Measurements from ENCODE around the gene CAB39L. TPM values are rescaled to one million over a fixed set of nuclear protein-coding genes. Genes with fewer than 3 reads are reported as not detected.
A peak's percentile ranks its signal among the peaks of the same experiment; 100 is the strongest.

Gene CAB39L
- total RNA-seq, 2 experiments from 2014 or later: 5.5 TPM

DNA sequence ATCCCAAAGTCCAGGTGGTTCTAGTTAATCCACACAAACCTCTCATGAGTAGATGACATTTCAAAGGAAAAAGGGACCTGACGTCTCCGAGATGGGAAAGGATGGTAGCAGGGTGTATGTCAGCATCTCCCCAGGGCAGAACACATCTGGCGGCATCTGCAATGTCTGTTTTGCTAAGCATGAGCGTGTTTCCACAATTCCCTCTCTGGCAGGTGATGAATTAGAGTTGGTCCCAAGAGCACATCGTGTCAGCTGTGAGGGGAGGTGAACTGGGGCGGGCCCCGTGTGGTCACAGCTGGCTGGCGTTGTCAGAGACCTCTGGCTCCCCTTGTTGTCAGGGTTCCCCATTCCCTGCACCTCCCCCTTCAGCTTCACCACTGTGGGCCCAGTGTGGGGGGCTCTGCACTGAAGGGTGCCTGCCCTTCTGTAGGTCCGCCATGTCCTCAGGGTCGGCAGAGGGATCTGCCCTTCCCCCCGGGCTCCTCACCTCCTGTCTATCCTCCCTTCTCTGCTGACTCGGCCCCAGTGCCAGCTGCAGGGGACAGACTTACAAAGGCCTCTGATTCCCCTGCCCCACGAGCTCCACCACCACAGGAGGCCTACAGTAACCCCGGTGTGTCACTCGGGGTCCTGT lies 138.0 kb downstream of the CAB39L start:
- CTCF ChIA-PET: interaction anchor here (1.0 kb wide), 2 partner anchors 25 to 301 kb away, joined by 3 read pairs; no protein-coding TSS in a partner anchor
- Mint-ChIP-seq H3K36me3 (ENCODE audit: low read depth) (no peaks in the 10 kb centered on the region), H3K27me3 (no peaks in the 10 kb centered on the region), H3K27ac (no peak overlapping the region), H3K4me1 (peaks cover 11% of the 10 kb centered on the region), H3K4me3 (no peak overlapping the region), H3K9me3 (no peaks in the 10 kb centered on the region)
- POLR2A ChIA-PET: no interaction called here
- DNase-seq: no peak

DNA sequence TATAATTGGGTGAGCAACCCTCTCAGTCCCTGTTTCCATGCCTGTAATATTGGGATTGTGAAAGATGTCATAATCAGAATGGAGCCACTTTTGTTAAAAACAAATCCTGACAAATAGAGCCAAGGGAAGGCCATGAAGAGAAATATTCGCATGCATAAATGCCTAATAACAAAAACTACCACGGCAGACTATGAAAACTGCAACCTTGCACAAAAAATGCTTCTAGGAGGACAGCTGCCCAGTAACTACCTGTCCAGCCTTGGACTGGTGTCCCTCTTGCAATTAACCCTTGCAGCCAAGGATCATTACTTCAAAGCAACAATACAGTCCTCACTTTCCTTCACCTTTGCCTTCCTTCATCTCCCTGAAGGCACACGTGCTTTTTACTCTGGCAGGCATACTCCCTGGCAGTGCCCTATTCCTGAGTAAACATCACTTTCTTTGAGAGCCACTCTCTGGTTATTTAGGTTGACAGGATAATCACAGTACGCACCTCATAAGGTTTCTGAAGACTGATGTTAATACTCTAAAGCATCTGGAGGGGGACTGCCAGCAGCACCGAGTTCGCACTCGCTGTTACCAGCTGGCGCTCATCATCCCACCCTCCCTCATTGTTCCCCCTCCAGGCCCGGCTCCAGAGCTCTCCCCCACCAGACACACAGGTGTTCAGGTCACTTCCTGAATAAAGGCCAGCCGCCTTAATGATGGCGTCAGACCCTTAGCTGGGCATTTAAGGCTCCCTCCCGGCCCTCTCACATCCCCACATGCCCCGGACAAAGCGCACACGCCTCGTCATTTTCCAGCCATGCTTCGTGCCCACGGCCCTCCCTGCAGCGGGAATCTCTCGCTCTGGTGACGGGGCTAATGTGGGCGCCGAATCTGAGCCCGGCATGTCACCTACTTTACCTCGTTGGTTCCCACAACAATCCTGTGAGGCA lies 138.8 kb downstream of the CAB39L start:
- H3K27me3 Mint-ChIP-seq: no peaks in the 10 kb centered on the region
- peaks cover 11% of the 10 kb centered on the region for H3K4me1 Mint-ChIP-seq
- no peak for DNase-seq
- no peaks in the 10 kb centered on the region for H3K9me3 Mint-ChIP-seq
- H3K36me3 Mint-ChIP-seq (ENCODE audit: low read depth): no peaks in the 10 kb centered on the region
- POLR2A ChIA-PET: no interaction called here
- CTCF ChIA-PET: interaction anchor here (1.0 kb wide), 1 partner anchor 24 kb away, joined by 3 read pairs; no protein-coding TSS in a partner anchor
- H3K27ac Mint-ChIP-seq: no peak overlapping the region
- no peak overlapping the region for H3K4me3 Mint-ChIP-seq

DNA sequence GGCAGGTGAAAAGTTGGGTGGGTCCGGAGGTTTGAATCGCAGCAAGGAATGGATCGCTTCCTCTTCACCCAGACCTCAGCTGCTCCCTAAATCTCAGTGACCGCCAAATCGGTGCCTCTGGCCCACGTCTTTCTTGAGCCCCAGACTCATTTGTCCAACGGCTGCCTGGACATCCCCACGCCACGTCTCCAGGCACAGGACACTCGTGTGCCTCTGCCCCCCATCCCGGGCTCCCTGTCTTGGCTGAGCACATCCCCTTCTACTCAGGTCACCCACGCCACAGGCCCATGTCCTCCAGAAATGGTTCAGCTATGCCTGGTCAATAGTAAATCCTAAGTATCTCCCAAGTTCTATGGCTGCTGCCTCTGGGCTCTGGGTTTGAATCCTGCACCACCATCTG lies 139.5 kb downstream of the CAB39L start:
- POLR2A ChIA-PET: no interaction called here
- Mint-ChIP-seq H3K36me3 (ENCODE audit: low read depth) (no peaks in the 10 kb centered on the region), H3K27ac (no peak overlapping the region), H3K9me3 (no peaks in the 10 kb centered on the region), H3K4me3 (no peak overlapping the region), H3K4me1 (peaks cover 11% of the 10 kb centered on the region), H3K27me3 (no peaks in the 10 kb centered on the region)
- DNase-seq: no peak
- CTCF ChIA-PET: no interaction called here

DNA sequence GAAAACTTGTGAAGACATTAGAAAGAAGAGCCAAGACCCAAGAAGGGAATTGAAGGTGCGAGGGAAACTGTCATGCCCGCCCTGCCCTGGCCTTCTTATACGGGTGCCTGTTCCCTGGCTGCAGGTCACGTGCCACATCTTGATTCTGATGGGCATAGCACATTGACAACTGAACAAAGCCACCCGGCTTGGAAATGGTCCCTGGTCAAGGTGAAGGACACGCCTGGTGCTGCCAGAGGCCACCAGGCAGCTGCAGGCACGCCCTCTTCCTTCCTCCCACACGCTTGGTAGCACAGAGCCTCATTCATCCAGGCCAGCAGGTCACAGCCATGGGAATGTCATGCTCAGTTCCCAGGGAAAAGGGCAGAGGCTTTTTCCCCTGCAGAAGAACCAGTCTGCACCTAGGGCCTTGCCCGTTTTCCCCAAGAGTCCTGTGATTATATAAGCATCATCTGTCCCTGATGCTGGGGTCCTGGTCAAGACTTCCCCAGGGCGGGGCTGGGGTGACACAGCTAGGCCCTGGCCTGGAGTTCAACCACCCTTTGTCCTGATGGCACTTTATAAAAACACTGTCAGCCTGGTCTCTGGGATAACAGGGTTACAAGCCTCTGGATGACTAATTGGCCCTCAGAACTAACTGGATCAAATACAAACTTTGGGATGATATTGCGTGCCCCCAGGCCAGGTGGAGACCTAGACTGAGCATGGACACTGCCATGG lies 140.2 kb downstream of the CAB39L start:
- Mint-ChIP-seq H3K4me1 (peaks cover 11% of the 10 kb centered on the region), H3K27ac (no peak overlapping the region), H3K9me3 (no peaks in the 10 kb centered on the region), H3K27me3 (no peaks in the 10 kb centered on the region), H3K4me3 (no peak overlapping the region), H3K36me3 (ENCODE audit: low read depth) (no peaks in the 10 kb centered on the region)
- no peak for DNase-seq
- ChIA-PET POLR2A (no interaction called here), CTCF (interaction anchor here (0.9 to 1.0 kb wide), 2 partner anchors 207 to 303 kb away, joined by 3 read pairs; no protein-coding TSS in a partner anchor)

DNA sequence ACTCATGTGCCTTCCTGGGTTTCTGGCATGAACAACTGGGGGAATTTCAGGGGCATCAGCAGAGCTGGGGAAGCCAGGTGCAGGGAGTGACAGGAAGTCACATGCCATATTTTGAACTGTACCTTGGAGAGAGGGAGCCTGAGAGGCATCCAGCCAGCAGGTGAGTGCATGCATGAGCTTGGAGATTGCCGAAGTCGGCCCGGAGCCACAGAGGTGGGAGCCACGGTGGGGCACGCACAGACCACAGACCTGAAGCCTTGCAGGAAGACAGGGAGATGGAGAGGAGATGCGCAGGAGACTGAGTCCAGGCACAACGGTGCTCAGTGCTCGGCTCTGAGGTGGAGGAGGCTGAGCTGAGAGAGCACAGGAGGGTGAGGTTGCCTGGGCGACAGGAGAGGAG lies 141.0 kb downstream of the CAB39L start:
- DNase-seq: no peak
- CTCF ChIA-PET: interaction anchor here (0.9 to 1.3 kb wide), 3 partner anchors 208 to 304 kb away, joined by 3 to 5 read pairs (median 3); no protein-coding TSS in a partner anchor
- no peaks in the 10 kb centered on the region for H3K27me3 Mint-ChIP-seq

DNA sequence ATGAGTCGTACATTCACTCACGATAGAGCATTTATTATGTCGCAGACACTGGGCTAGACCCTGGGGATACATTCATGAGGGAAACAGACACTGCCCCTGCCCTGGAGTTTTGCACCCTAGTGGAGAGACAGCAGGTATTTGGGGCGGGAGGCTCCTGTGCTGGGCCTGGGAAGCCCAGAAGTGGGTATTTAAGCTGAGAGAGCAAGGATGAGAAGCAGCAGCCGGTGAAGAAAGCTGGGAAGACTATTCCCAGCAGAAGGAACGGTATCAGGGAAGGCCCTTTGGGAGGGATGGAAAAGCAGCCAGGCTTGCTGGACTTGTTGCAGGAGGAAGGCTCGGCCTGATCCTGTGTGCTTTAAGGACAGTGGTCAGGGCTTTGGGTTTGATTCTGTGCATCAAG lies 141.6 kb downstream of the CAB39L start:
- no peak for DNase-seq
- POLR2A ChIA-PET: interaction anchor here (1.1 kb wide), 1 partner anchor 10 kb away, joined by 3 read pairs; no protein-coding TSS in a partner anchor
- no peak overlapping the region for H3K27ac Mint-ChIP-seq

More for the DNA sequence above, 141.0 kb downstream of the CAB39L start:
- POLR2A ChIA-PET: interaction anchor here (1.1 kb wide), 1 partner anchor 10 kb away, joined by 3 read pairs; no protein-coding TSS in a partner anchor
- Mint-ChIP-seq H3K4me1 (peaks cover 11% of the 10 kb centered on the region), H3K36me3 (ENCODE audit: low read depth) (no peaks in the 10 kb centered on the region), H3K9me3 (no peaks in the 10 kb centered on the region), H3K27ac (no peak overlapping the region), H3K4me3 (no peak overlapping the region)

DNA sequence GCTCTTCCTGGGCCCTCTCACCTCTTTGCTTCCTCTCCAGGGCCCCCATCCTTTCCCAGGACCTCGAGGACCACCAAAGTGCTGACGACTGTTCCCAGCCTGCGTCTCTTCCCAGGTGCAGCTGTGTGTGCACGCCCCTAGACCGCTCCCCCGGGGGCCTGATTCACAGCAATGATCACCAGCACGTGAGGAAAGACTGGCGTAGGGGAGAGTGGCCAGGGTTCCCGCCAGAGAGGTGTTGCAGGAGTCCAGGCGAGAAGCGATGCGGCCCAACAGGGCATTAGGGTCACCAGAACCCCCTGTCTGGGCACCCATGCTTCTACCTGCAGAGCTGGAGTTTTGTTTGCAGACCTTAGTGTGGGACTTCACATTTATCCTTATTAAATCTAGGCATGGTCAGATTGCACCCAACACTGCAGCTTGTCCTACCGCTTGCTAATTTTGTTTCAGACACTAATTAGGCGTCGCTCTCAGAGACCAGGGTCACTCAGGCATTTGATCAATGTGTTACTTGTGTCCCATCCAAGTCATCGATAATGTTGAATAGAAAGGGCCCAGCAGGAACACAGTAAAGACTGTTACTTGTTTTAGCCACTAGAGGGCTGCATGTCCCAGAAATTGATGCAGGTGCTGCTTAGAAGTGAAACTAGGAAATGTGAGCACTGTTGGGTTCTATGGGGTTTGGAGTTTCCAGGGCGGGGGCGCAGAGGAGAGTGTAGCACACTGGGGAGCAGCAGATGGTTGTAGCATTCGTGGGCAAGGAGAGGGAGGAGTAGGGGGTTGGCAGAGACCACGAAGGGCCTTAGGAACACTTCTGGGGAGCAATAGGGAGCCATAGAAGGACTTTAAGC lies 142.9 kb downstream of the CAB39L start:
- H3K36me3 Mint-ChIP-seq (ENCODE audit: low read depth): no peaks in the 10 kb centered on the region
- POLR2A ChIA-PET: interaction anchor here (0.9 kb wide), 1 partner anchor 306 kb away, joined by 3 read pairs; no protein-coding TSS in a partner anchor
- CTCF ChIA-PET: interaction anchor here (0.7 to 1.8 kb wide), 11 partner anchors 10 to 308 kb away, joined by 3 to 11 read pairs (median 3); partner anchors contain the start of gene PHF11
- H3K4me3 Mint-ChIP-seq: peak overlapping the region; percentile 52
- no peaks in the 10 kb centered on the region for H3K9me3 Mint-ChIP-seq
- DNase-seq: peak; percentile 71
- peaks cover 11% of the 10 kb centered on the region for H3K4me1 Mint-ChIP-seq
- H3K27me3 Mint-ChIP-seq: no peaks in the 10 kb centered on the region
- peak overlapping the region; percentile 52 for H3K27ac Mint-ChIP-seq

More for the DNA sequence above, 141.6 kb downstream of the CAB39L start:
- Mint-ChIP-seq H3K4me3 (no peak overlapping the region), H3K9me3 (no peaks in the 10 kb centered on the region), H3K4me1 (peaks cover 11% of the 10 kb centered on the region), H3K36me3 (ENCODE audit: low read depth) (no peaks in the 10 kb centered on the region), H3K27me3 (no peaks in the 10 kb centered on the region)
- CTCF ChIA-PET: interaction anchor here (1.0 to 1.3 kb wide), 2 partner anchors 300 to 307 kb away, joined by 3 to 5 read pairs; no protein-coding TSS in a partner anchor

DNA sequence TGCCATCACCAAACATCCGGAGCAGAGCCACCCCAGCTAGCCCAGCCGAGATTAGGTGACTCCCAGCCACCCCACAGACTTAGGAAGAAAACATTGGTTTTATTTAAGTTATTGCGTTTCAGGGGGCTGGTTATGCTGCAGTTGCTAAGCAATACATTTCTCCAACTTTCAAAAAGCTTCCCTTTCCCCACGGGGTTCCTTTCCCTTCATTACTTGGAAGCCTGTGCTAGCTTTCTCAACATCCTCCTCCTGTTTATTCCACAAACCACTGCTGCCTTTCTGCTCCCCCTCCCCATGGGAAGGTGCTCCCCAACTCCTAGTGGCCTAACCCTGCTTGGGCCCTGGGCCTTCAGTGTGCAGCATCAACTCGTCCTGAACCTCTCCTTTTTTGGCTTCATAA lies 143.6 kb downstream of the CAB39L start:
- CTCF ChIA-PET: interaction anchor here (0.7 to 1.8 kb wide), 10 partner anchors 10 to 308 kb away, joined by 3 to 6 read pairs (median 3); partner anchors contain the start of gene PHF11
- POLR2A ChIA-PET: interaction anchor here (0.9 kb wide), 1 partner anchor 307 kb away, joined by 3 read pairs; no protein-coding TSS in a partner anchor
- Mint-ChIP-seq H3K4me1 (peaks cover 11% of the 10 kb centered on the region), H3K4me3 (no peak overlapping the region), H3K27ac (no peak overlapping the region), H3K36me3 (ENCODE audit: low read depth) (no peaks in the 10 kb centered on the region), H3K9me3 (no peaks in the 10 kb centered on the region), H3K27me3 (no peaks in the 10 kb centered on the region)
- no peak for DNase-seq

DNA sequence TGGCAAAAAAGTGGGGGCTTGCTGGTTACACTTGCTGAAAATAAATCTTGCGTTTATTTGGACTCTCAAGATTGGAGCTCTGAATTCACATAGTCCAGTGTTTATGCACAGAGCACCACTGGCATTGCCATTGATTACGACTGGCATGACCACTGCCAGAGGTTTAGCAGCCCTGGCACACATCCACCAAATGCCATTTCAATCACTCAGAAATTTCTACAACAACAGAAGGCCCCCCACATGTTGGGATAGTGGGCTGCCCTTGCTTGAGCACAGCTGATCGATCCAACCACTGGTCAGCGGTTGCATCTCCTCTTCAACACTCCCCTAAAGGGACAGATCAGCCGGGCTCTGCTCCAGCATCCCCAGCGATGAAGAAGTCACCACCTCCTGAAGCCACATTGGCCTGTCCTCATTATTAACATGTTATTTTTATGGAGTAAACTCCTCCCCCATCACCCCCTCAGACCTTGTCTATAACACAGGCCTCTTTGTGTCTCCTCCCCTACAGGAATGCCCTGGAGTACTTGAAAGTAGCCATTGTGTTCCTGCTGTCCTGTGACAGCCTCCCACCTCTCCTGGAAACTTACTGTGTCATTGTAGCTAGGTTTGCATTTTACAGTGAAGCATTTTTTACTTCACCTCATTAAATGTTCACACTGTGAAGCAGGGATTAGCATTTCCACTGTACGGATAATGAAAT lies 144.8 kb downstream of the CAB39L start:
- Mint-ChIP-seq H3K9me3 (no peaks in the 10 kb centered on the region), H3K27me3 (no peaks in the 10 kb centered on the region), H3K4me3 (no peak overlapping the region), H3K36me3 (ENCODE audit: low read depth) (no peaks in the 10 kb centered on the region), H3K4me1 (peaks cover 11% of the 10 kb centered on the region), H3K27ac (no peak overlapping the region)
- POLR2A ChIA-PET: no interaction called here
- CTCF ChIA-PET: interaction anchor here (0.7 to 1.8 kb wide), 5 partner anchors 8 to 308 kb away, joined by 3 to 6 read pairs (median 3); partner anchors contain the start of gene PHF11
- DNase-seq: no peak

DNA sequence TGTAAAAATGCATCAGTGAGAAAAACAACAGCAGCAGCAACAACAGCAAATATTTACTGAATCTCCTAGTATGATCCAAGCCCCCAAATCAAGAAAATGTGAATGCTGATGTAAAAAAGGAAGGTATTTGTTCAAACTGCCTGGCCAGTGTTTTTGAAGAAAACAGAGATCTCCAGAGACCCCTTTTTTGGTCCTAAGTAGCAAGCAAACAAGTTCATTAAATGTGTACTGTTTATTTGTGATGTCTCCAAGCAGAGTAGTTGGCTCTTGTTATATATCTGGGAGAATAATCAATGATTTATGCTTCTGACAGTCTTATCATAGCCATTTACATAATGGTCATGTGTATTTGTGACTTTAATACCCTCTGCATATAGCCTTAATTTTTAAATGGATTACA lies 145.4 kb downstream of the CAB39L start:
- no peak overlapping the region for H3K4me3 Mint-ChIP-seq
- CTCF ChIA-PET: interaction anchor here (0.7 to 1.4 kb wide), 2 partner anchors 8 to 308 kb away, joined by 3 to 4 read pairs; no protein-coding TSS in a partner anchor
- POLR2A ChIA-PET: no interaction called here
- no peaks in the 10 kb centered on the region for H3K27me3 Mint-ChIP-seq
- no peak overlapping the region for H3K27ac Mint-ChIP-seq
- peaks cover 11% of the 10 kb centered on the region for H3K4me1 Mint-ChIP-seq
- no peaks in the 10 kb centered on the region for H3K36me3 Mint-ChIP-seq (ENCODE audit: low read depth)
- H3K9me3 Mint-ChIP-seq: no peaks in the 10 kb centered on the region
- DNase-seq: no peak

DNA sequence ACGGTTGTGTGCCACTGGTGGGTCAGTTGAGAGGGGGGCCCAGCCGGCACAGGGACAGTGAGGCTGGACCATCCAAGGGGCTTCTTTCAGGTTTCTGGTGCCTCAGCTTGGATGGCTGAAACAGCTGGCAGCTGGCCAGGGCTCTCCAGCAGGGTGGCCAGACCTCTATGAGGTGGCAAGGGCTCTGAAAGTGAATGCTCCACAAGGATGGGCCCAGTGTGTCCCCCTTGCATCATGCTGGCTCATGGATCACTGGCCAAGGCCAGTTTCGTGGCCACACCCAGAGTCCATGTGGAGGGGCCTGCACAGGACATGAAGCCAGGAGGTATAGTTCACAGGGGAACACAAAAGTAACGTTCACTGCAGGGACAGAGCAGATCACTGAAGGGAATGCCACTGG lies 146.5 kb downstream of the CAB39L start:
- ChIA-PET CTCF (no interaction called here), POLR2A (interaction anchor here (0.6 kb wide), 1 partner anchor 132 kb away, joined by 3 read pairs; no protein-coding TSS in a partner anchor)
- Mint-ChIP-seq H3K27ac (no peak overlapping the region), H3K36me3 (ENCODE audit: low read depth) (peaks cover 2% of the 10 kb centered on the region), H3K27me3 (no peaks in the 10 kb centered on the region), H3K9me3 (no peaks in the 10 kb centered on the region), H3K4me1 (peaks cover 17% of the 10 kb centered on the region), H3K4me3 (no peak overlapping the region)
- no peak for DNase-seq
